GM18907 (cell line): ENCODE data around the gene SLC6A11.

Source experiments
- ATAC-seq: cut with Tn5 transposase; IDR thresholded peaks from one replicate; pipeline ENCODE4 v1.9.1; 2021; ENCODE audit warnings: mild to moderate bottlenecking, moderate library complexity; ENCODE audit not compliant: unreplicated experiment

SLC6A11 gene

GRCh38 chr3:10975695-10976234 lies 159.7 kb downstream of the SLC6A11 start:
- ATAC-seq, result no peak

- ATAC-seq, result peak; percentile 51
Measured at GRCh38 chr3:10976770-10977169, 160.7 kb downstream of the SLC6A11 start.

DNA sequence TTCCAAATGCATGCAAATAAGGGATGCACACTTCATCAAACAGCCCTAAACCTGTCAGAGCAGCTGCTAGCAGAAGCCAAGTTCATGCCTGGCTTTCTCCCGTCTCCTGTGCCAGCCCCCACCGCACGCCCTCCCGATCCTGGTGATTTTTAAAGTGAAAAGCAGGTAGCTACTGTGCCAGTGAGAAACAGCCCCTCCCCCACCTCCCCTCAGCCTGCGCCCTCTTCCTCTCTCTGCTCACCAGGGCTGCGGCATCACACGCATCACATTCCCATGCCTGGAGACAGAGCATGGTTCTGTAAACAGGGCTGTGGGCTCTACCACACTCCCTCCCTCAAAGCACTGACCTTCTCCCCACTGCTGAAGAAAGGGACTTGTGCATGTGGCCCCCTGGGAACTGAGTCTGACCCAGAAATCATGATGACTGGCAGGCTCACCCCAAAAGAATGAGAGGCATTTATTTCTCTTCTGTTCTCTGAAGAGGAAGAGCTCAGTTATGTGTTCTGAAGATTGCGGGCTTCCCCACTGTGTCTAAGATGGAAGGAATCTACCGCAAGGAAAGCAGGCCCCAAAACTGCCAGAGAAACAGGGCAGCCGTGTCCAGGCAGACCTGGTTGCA lies 162.0 kb downstream of the SLC6A11 start:
- ATAC-seq, result no peak

GRCh38 chr3:10978956-10979355 lies 162.9 kb downstream of the SLC6A11 start:
- ATAC-seq, result no peak

GRCh38 chr3:10980312-10980711 lies 164.3 kb downstream of the SLC6A11 start:
- no peak for ATAC-seq

- ATAC-seq, result no peak
Measured at GRCh38 chr3:10981031-10981430, 165.0 kb downstream of the SLC6A11 start.

GRCh38 chr3:10981961-10982360 lies 165.9 kb downstream of the SLC6A11 start:
- no peak for ATAC-seq

DNA sequence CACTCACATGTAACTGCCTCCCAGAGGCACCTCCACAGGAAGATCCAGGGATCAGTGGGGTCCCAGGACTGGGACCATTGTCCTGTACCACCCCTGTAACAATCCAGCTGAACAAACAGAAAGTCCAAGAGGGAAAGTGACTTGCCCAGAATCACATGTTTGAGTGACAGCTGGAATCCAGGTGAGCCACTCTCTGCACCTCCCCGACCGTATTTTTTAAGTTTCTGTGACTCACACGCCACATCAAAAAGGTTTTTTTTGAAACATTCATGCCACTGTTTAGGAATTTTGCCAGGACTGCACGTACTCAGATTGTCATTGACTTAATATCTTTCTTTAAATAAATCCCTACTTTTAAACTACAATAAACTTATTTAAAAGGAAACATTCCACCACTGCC lies 166.8 kb downstream of the SLC6A11 start:
- ATAC-seq, result no peak

DNA sequence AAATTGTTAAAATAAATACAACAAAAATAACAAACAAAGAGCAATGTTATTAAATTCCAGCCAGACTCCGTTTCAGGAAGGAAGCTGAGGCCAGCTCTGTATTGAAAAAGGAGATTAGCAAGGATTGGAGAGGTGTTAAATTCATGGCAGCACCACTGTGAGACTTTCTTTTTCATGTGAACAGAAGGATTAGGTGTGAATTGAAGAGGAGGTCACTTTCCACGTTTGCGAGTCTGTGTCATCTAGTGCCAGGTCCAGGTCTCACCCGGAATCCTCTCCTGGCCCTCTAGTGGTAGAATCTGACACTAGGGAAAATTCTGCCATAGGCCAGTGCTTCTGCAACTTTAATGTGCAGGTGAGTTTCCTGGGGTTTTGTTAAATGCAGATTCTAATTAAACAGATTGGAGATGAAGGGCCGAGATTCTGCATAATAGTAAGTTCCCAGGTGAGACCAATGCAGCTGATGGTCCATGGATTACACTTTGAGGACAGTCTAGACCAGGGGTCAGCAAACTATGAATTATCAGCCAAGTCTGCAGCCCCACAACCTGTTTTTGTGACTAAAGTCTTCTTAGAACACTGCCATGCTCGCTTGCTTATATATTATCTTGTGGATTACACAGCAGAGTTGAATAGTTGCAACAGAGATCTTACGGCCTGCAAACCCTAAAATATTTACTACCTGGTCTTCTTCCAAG lies 167.3 kb downstream of the SLC6A11 start:
- peak; percentile 56 for ATAC-seq

- no peak for ATAC-seq
Measured at GRCh38 chr3:10984371-10984896, 168.4 kb downstream of the SLC6A11 start.

- no peak for ATAC-seq
Measured at GRCh38 chr3:10985181-10985580, 169.2 kb downstream of the SLC6A11 start.

GRCh38 chr3:10986592-10986991 lies 170.6 kb downstream of the SLC6A11 start:
- ATAC-seq, result no peak

DNA sequence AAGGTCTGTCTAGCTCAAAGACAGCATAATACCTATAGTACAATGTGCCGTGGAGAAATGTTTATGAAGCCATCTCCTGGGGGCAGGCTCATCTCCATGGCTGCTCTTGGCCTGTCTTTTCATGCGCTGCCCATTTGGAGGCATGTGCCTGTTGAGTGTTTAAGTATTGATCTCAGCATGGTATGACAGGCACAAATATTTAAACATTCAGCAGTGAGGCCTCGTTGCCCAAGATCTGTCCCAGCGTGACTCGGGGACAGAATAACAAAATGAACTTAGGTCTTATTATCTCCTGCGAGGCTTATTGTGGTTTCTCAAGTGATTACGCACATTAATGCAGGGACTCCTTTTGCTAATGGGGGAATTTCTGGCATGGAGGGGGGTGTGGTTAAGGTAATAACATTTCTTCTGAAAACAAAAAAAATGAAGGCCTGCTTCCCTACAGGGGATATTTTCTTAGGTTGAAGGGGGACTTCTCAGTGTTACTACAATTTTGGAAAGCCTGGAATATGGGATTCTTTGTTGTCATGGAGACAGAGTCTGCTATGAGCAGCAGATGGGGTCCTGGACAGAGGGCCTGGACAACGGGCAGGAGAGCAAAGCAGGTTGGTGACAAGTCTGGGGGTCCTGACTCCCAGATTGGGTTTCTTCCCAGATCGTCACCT lies 172.1 kb downstream of the SLC6A11 start:
- no peak for ATAC-seq

DNA sequence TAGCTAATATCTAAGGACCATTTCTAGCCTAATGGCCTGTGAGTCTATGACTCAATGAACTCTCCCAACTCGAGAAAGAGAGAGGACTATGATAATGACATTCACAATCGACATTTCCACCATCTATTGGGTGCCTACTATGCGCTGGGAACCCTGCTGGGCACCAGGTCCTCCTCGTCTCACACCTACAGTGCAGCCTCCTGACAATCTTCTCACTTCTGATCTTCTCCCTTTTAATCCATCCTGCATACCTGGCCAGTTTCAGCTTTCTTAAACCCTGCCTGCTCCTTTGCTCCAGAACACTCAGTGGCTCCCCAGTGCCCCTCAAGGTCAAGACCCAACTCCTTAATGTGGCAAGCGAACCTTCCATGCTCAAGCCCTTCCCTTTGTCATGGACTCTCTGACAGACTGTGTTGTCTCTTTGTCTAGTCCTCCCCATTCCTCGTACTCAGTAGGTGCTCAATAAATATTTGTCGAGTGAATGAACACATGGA lies 173.0 kb downstream of the SLC6A11 start:
- ATAC-seq, result no peak
